Measurements from ENCODE around the gene C3orf49. TPM values are rescaled to one million over a fixed set of nuclear protein-coding genes. Genes with fewer than 3 reads are reported as not detected.

The C3orf49 gene
- total RNA-seq, 4 donors from 2014 or later = not detected

DNA sequence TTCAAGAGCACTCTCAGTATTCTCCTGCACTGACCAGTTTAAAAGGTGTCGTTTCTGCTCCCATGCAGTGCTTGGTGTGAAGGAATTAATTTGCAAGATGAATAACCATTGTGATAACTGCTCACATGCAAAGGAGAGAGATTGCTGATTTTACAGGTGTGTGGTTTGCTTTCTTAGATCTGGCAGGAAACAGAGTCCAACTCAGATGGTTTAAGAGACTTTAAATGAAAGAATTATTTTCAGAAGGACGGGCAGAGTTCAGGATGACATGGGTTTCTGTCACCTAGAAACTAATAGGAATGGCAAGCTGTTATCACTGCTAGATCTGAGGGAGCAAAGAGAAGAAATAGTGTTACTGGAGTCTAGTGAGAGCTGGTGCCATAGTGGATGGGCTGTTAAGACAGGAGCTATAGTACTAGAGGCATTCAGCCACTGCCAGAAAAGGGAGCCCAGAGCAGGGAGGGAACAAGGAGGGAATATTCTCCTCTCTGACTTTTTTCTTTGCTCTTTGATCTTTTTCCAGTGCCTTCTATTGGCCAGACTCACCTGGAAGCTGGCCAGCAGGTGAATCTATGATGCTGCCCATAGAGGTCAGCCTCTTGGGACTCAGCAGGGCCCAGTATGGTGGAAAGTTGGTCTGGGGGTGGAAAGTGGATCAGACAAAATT, 59.4 kb downstream of the C3orf49 start:
- H3K9me3 ChIP-seq = no peaks in the 10 kb centered on the region
- no peak overlapping the region for H3K27ac ChIP-seq
- TF ChIP-seq CTCF (IDR thresholded peaks at IDR 0.05) (no peak), POLR2A (IDR thresholded peaks at IDR 0.05) (no peak)
- no peak overlapping the region for H3K4me3 ChIP-seq
- H3K4me1 ChIP-seq = no peaks in the 10 kb centered on the region
- intact Hi-C loops (cut with DNase I; ENCODE audit: low total_unique reads) = no loop called here
- no peak for DNase-seq
- H3K27me3 ChIP-seq = no peaks in the 10 kb centered on the region
- no peaks in the 10 kb centered on the region for H3K36me3 ChIP-seq

- H3K36me3 ChIP-seq = no peaks in the 10 kb centered on the region
- intact Hi-C loops (cut with DNase I; ENCODE audit: low total_unique reads) = no loop called here
- H3K4me1 ChIP-seq = no peaks in the 10 kb centered on the region
- H3K4me3 ChIP-seq = no peak overlapping the region
- H3K27ac ChIP-seq = no peak overlapping the region
- TF ChIP-seq CTCF (IDR thresholded peaks at IDR 0.05) (no peak), POLR2A (IDR thresholded peaks at IDR 0.05) (no peak)
- H3K27me3 ChIP-seq = no peaks in the 10 kb centered on the region
- DNase-seq = no peak
- H3K9me3 ChIP-seq = no peaks in the 10 kb centered on the region
Observed at GRCh38 chr3:63880653-63881052, 61.6 kb downstream of the C3orf49 start.

GRCh38 chr3:63886858-63887257, 67.8 kb downstream of the C3orf49 start:
- Histone ChIP-seq H3K4me1 (no peaks in the 10 kb centered on the region), H3K27me3 (no peaks in the 10 kb centered on the region), H3K27ac (no peak overlapping the region), H3K9me3 (no peaks in the 10 kb centered on the region), H3K4me3 (no peak overlapping the region), H3K36me3 (no peaks in the 10 kb centered on the region)
- intact Hi-C loops (cut with DNase I; ENCODE audit: low total_unique reads) = no loop called here
- TF ChIP-seq POLR2A (IDR thresholded peaks at IDR 0.05) (no peak), CTCF (IDR thresholded peaks at IDR 0.05) (no peak)
- DNase-seq = no peak

GRCh38 chr3:63891518-63891917, 72.4 kb downstream of the C3orf49 start:
- no peaks in the 10 kb centered on the region for H3K36me3 ChIP-seq
- H3K27ac ChIP-seq = no peak overlapping the region
- no peaks in the 10 kb centered on the region for H3K27me3 ChIP-seq
- H3K9me3 ChIP-seq = no peaks in the 10 kb centered on the region
- no peaks in the 10 kb centered on the region for H3K4me1 ChIP-seq
- no peak for TF ChIP-seq POLR2A (IDR thresholded peaks at IDR 0.05)
- intact Hi-C loops (cut with DNase I; ENCODE audit: low total_unique reads) = no loop called here
- no peak for DNase-seq
- no peak overlapping the region for H3K4me3 ChIP-seq

GRCh38 chr3:63892773-63893352, 73.8 kb downstream of the C3orf49 start:
- DNase-seq = no peak
- no peak overlapping the region for H3K27ac ChIP-seq
- no peaks in the 10 kb centered on the region for H3K9me3 ChIP-seq
- no peaks in the 10 kb centered on the region for H3K27me3 ChIP-seq
- no peaks in the 10 kb centered on the region for H3K36me3 ChIP-seq
- H3K4me1 ChIP-seq = no peaks in the 10 kb centered on the region
- TF ChIP-seq POLR2A (IDR thresholded peaks at IDR 0.05) (no peak), CTCF (IDR thresholded peaks at IDR 0.05) (no peak)
- H3K4me3 ChIP-seq = no peak overlapping the region
- intact Hi-C loops (cut with DNase I; ENCODE audit: low total_unique reads) = no loop called here

Measured in uterus (tissue), 4 donors.